Subcutaneous abdominal adipose tissue (tissue), 5 donors: ENCODE measurements around the gene FOXD3.
A peak's percentile ranks its signal among the peaks of the same experiment; 100 is the strongest.

Experiments
- H3K27ac ChIP-seq: one replicate; pipeline ENCODE4 v1.7.0; 2013; ENCODE audit warnings: low read depth, mild to moderate bottlenecking, inconsistent platforms, low read length, moderate library complexity
- H3K27me3 ChIP-seq, 5 donors: one replicate each; pipeline ENCODE4 v1.7.0; 2013; ENCODE audit warnings: low read length in 5 of 5, inconsistent platforms in 1 of 5; ENCODE audit not compliant: control insufficient read depth in 5 of 5, insufficient read depth in 4 of 5
- H3K36me3 ChIP-seq, 5 donors: one replicate each; pipeline ENCODE4 v1.7.0; 2013; ENCODE audit warnings: low read length in 5 of 5; ENCODE audit not compliant: control insufficient read depth in 5 of 5, insufficient read depth in 5 of 5
- H3K4me1 ChIP-seq, 5 donors: one replicate each; pipeline ENCODE4 v1.7.0; 2013; ENCODE audit warnings: low read length in 5 of 5, mild to moderate bottlenecking in 3 of 5, moderate library complexity in 1 of 5; ENCODE audit not compliant: control insufficient read depth in 5 of 5, insufficient read depth in 5 of 5
- H3K4me3 ChIP-seq, 5 donors: one replicate each; pipeline ENCODE4 v1.7.0; 2013; ENCODE audit warnings: low read length in 5 of 5, low read depth in 1 of 5
- H3K9ac ChIP-seq, 5 donors: one replicate each; pipeline ENCODE4 v1.7.0; 2013; ENCODE audit warnings: low read length in 5 of 5, mild to moderate bottlenecking in 4 of 5, moderate library complexity in 3 of 5
- H3K9me3 ChIP-seq, 5 donors: one replicate each; pipeline ENCODE4 v1.7.0; 2013; ENCODE audit warnings: low read length in 5 of 5; ENCODE audit not compliant: control insufficient read depth in 5 of 5
- donor health status: healthy.
- donor health status: healthy.
- donor health status: healthy.
- donor health status: healthy.
- donor health status: healthy.

FOXD3 gene

GRCh38 chr1:63304410-63304809, 18.0 kb upstream of the FOXD3 start:
- Histone ChIP-seq H3K4me3 (no peak overlapping the region), H3K9me3 (peaks cover 3 to 8% (median 4%) of the 10 kb centered on the region in 5 donors), H3K36me3 (no peaks in the 10 kb centered on the region), H3K4me1 (no peaks in the 10 kb centered on the region), H3K27me3 (peaks cover 0 to 11% (median 10%) of the 10 kb centered on the region in 5 donors), H3K9ac (no peak overlapping the region), H3K27ac (no peak overlapping the region)

- no peaks in the 10 kb centered on the region for H3K4me1 ChIP-seq
- no peaks in the 10 kb centered on the region for H3K36me3 ChIP-seq
- H3K4me3 ChIP-seq = no peak overlapping the region
- peaks cover 3 to 8% (median 4%) of the 10 kb centered on the region in 5 donors for H3K9me3 ChIP-seq
- no peak overlapping the region for H3K9ac ChIP-seq
- peaks cover 0 to 11% (median 10%) of the 10 kb centered on the region in 5 donors for H3K27me3 ChIP-seq
- H3K27ac ChIP-seq = no peak overlapping the region
Measured at GRCh38 chr1:63305043-63305442, 17.3 kb upstream of the FOXD3 start.

- Histone ChIP-seq H3K27me3 (peaks cover 0 to 11% (median 10%) of the 10 kb centered on the region in 5 donors), H3K9ac (no peak overlapping the region), H3K4me1 (no peaks in the 10 kb centered on the region), H3K36me3 (no peaks in the 10 kb centered on the region), H3K4me3 (no peak overlapping the region), H3K27ac (no peak overlapping the region), H3K9me3 (peaks cover 3 to 8% (median 4%) of the 10 kb centered on the region in 5 donors)
Measured at GRCh38 chr1:63307196-63307794, 15.1 kb upstream of the FOXD3 start.

DNA sequence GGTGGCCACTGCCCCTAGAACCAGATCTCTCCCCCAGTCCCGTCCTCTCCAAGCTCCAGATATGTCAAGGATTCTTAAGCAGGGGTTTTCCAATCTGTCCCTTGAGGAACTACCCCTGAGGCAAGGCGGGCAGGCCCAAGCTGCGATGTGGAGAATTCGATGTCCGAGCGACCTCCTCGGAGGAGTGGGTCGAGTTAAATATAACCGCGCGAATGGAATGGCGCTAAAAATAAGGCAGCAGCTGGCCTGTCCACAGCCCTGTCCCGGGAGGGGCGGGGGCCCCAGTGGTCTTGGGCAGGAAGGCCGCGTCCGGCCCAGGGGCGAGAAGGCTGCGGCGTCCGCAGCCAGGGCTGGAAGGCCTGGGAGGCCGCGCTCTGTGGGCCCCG, 5.8 kb upstream of the FOXD3 start:
- Histone ChIP-seq H3K27me3 (peaks cover 49 to 73% (median 59%) of the 10 kb centered on the region in 5 donors), H3K9me3 (peaks cover 0 to 2% (median 0%) of the 10 kb centered on the region in 5 donors), H3K4me1 (peaks cover 0 to 33% (median 21%) of the 10 kb centered on the region in 5 donors), H3K4me3 (peak overlapping the region in 3 of 5 donors; percentile 42 to 62 (median 56)), H3K27ac (no peak overlapping the region), H3K9ac (no peak overlapping the region), H3K36me3 (no peaks in the 10 kb centered on the region)

DNA sequence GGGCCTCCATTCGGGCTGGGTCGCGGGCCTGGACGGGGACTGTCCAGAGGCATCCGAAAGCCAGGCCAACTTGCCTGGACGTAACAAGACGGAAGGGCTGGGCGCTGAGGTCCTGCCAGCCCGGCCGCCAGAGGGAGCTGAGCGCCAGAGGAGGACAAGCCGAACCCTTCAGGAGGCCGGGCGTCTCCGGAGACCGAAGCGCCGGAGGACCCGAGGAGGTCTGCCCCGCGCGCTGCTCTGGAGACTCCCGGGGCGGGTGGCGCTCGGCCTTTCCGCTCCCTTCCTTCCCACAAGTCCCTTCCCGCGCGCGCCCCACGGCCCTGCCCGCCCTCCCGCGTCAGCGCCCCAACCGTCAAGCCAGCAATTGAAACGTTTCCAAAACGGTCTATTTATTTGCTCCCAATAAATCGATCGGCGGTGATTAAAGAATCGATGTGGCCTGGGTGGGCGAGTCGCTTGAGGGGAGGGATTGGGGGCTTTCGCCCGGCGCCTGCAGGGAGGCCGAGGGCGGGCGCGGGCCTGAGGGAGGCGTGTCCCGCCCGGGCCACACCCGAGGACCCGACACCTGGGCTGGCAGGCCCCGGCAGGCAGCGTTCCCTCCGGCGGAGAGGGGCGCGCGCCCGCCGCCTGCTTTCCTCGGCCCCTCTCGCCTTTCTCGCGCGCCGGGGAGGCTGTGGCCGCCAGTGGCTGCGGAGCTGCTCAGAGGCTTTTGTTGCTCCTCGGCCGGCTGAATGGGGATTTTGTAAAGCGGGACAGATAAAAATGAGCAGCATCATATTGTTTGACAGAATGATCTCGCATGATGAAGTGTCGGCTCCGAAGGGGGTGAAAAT, 5.2 kb upstream of the FOXD3 start:
- Histone ChIP-seq H3K4me1 (peaks cover 0 to 39% (median 27%) of the 10 kb centered on the region in 5 donors), H3K9ac (peak overlapping the region in 1 of 5 donors; percentile 15), H3K9me3 (peaks cover 0 to 2% (median 0%) of the 10 kb centered on the region in 5 donors), H3K36me3 (no peaks in the 10 kb centered on the region), H3K27ac (no peak overlapping the region), H3K4me3 (peak overlapping the region in 4 of 5 donors; percentile 42 to 62 (median 49)), H3K27me3 (peaks cover 55 to 79% (median 65%) of the 10 kb centered on the region in 5 donors)

DNA sequence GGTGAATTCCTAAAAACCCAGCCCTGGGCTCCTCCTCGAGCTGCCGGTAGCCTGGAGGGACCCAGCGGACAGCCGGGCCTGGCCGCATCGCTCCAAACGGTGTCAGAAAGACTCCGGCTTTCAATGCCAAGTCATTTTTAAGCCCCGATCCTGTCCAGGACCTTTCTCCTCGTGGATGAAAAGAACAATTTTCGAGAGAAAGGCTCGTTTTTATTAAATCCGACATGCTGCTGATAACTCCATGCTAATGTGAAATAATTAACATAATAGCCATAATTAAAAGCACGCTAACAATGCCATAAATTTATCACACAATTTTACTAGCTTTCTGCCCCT, 4.6 kb upstream of the FOXD3 start:
- Histone ChIP-seq H3K36me3 (no peaks in the 10 kb centered on the region), H3K4me1 (peaks cover 0 to 44% (median 32%) of the 10 kb centered on the region in 5 donors), H3K4me3 (peak overlapping the region in 4 of 5 donors; percentile 42 to 62 (median 49)), H3K27ac (no peak overlapping the region), H3K27me3 (peaks cover 58 to 85% (median 71%) of the 10 kb centered on the region in 5 donors), H3K9me3 (peaks cover 0 to 2% (median 0%) of the 10 kb centered on the region in 5 donors), H3K9ac (no peak overlapping the region)

DNA sequence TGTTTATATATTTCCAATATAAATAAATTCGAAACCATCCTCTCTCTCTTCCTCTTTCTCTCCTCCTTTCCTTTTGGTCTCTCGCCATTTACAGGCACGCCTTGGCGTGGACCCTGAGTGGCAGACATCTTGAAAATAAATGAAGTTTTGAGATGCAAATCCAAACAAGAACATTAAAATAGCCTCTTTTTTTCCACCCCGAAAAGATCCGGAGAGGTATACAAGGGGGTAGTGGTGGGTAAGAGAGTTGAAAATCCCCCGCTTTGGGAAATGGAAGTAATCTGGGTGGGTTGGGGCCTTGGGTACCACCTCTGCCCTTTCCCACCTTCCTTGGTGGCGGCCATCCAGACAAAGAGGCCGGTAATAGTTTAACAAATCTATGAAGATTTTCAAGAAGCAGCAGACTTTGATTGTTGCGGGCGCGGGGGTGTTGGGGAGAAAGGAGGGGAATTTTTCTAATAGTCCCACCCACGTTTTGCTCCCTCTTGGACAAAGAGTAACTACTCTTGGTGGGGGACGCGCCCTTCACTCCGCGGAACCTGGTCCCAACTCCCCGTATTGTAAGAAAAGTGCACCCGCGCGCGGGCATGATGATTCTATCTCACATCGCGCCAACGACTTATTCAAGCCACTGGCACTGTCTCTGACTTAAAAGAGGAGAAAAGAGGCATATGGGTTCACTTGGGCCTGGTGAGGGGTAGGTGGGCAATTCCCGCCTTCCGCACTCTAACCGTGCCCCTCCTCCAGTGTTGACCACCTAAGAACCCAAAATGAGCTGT, 4.0 kb upstream of the FOXD3 start:
- H3K27me3 ChIP-seq = peaks cover 63 to 88% (median 73%) of the 10 kb centered on the region in 5 donors
- H3K27ac ChIP-seq = no peak overlapping the region
- no peak overlapping the region for H3K9ac ChIP-seq
- H3K4me1 ChIP-seq = peaks cover 0 to 51% (median 36%) of the 10 kb centered on the region in 5 donors
- no peaks in the 10 kb centered on the region for H3K36me3 ChIP-seq
- no peak overlapping the region for H3K4me3 ChIP-seq
- H3K9me3 ChIP-seq = peaks cover 0 to 2% (median 0%) of the 10 kb centered on the region in 5 donors

DNA sequence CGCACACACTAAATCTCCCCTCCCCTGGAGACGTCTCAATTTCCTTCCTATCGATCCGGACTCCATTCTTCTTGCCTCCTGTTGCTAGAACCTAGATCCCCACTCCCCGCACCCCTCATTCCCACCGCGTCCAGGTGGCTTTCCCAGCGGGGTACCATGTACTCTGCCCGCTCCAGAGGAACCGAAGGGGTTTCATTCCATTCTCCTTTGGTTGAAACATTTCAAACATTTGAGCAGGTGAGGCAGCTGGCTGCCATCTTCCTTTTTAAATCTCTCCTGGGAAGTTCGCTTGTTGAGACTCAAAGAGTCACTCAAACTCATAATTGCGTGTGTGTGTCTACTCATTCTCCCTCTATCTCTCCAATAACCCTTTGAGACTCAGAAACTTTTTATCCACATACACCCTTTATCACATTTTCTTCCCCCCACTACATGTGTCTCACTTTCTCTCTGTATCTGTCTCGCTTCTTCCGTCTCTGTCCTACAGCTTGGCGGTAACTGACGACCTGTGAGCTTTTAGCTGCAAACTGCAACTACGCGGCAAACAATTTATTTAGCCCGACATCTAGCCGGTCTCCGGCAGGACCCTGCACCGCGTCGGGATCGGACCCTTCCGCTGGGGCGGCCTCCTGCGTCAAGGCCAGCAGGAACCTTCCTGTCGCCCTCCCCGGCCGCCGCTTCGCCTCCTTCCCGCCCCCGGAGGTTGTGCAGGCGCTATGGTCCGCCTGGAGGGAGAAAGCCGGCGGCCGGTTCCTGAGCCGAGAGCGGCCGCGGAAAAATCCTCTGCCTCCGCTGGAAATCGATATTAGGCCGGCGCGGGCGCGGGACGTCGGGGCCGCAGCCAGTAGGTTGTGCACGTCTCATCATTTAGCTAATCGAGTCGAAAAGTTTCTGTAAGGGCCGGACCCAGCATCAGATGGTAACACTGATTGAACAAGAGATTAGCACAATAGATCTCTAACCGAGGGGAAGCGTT, 3.0 kb upstream of the FOXD3 start:
- H3K4me3 ChIP-seq = no peak overlapping the region

More for the DNA sequence above, 3.0 kb upstream of the FOXD3 start:
- Histone ChIP-seq H3K9ac (no peak overlapping the region), H3K9me3 (peaks cover 0 to 2% (median 0%) of the 10 kb centered on the region in 5 donors), H3K27ac (no peak overlapping the region), H3K4me1 (peaks cover 0 to 59% (median 39%) of the 10 kb centered on the region in 5 donors), H3K36me3 (no peaks in the 10 kb centered on the region), H3K27me3 (peaks cover 70 to 94% (median 77%) of the 10 kb centered on the region in 5 donors)
